ENCODE results near the gene CDK5RAP2. TPM values are rescaled to one million over a fixed set of nuclear protein-coding genes. Genes with fewer than 3 reads are reported as not detected.

Gene CDK5RAP2
- total RNA-seq, 3 donors from 2014 or later (not counting 1 experiment from before 2014, with no cell fraction given) = 81.5 to 95.7 (median 82.4) TPM

DNA sequence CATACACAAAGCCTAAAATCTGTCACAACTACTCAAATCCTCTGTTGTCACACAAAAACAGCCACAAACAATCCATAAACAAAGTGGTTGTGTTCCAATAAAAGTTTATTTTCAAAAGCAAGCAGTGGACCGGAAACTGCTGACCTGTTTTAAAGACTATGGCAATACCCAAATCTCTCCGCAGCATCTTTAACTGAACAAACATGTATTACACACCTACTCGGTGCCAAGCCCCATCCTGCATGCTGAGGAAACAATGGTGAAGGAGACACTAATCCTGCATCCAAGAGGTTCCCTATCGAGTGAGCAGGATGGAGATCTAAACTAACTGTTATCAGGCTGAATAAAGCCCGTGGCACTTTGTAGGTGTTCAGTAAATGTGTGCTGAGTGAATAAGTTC lies 11.2 kb downstream of the CDK5RAP2 start:
- Mint-ChIP-seq H3K36me3 (peaks cover 12% of the 10 kb centered on the region), H3K27me3 (ENCODE audit: low read depth in 2 of 2) (no peaks in the 10 kb centered on the region), H3K27ac (no peak overlapping the region), H3K4me3 (no peak overlapping the region), H3K4me1 (peaks cover 11 to 12% of the 10 kb centered on the region in 2 donors), H3K9me3 (no peaks in the 10 kb centered on the region)
- TF ChIP-seq, protein P1, sequence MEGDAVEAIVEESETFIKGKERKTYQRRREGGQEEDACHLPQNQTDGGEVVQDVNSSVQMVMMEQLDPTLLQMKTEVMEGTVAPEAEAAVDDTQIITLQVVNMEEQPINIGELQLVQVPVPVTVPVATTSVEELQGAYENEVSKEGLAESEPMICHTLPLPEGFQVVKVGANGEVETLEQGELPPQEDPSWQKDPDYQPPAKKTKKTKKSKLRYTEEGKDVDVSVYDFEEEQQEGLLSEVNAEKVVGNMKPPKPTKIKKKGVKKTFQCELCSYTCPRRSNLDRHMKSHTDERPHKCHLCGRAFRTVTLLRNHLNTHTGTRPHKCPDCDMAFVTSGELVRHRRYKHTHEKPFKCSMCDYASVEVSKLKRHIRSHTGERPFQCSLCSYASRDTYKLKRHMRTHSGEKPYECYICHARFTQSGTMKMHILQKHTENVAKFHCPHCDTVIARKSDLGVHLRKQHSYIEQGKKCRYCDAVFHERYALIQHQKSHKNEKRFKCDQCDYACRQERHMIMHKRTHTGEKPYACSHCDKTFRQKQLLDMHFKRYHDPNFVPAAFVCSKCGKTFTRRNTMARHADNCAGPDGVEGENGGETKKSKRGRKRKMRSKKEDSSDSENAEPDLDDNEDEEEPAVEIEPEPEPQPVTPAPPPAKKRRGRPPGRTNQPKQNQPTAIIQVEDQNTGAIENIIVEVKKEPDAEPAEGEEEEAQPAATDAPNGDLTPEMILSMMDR (IDR thresholded peaks at IDR 0.05) = no peak
- no peak for ATAC-seq
- Histone ChIP-seq H3K27me3 (ENCODE audit: control insufficient read depth, insufficient read depth, low read length) (no peaks in the 10 kb centered on the region), H3K27ac (ENCODE audit: low read length) (no peak overlapping the region), H3K36me3 (ENCODE audit: control insufficient read depth, insufficient read depth, low read length) (peaks cover 66% of the 10 kb centered on the region), H3K4me3 (ENCODE audit: low read length) (no peak overlapping the region), H3K9me3 (ENCODE audit: control insufficient read depth, insufficient read depth, low read length) (no peaks in the 10 kb centered on the region), H3K4me1 (ENCODE audit: control insufficient read depth, insufficient read depth, low read length) (no peaks in the 10 kb centered on the region)
- intact Hi-C loops (cut with micrococcal nuclease) = no loop called here
- no peak for DNase-seq
- 93% methylated on average over 4 of the region's 5 CpGs for whole genome bisulfite sequencing (ENCODE audit: insufficient coverage)

DNA sequence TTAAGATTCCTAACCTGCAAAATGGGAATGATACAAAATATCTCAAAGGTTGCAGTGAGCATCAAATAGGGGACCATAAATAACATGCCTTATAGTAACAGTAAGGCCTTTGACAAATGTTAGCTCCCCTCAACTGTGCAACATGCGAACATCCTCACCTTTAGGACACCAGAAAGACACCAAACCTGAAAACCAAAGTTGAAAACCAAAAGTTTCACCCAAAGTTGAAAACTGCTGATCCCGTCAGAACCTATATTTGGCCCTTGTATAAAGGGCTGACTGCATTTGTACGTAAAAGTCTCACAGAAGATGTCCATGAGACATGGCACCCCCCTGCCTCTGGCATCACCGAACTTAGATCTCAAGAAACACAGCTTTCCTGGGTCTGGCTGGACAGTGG lies 12.1 kb downstream of the CDK5RAP2 start:
- intact Hi-C loops (cut with micrococcal nuclease) = no loop called here
- Histone ChIP-seq H3K27me3 (ENCODE audit: control insufficient read depth, insufficient read depth, low read length) (no peaks in the 10 kb centered on the region), H3K4me3 (ENCODE audit: low read length) (no peak overlapping the region), H3K27ac (ENCODE audit: low read length) (no peak overlapping the region), H3K9me3 (ENCODE audit: control insufficient read depth, insufficient read depth, low read length) (no peaks in the 10 kb centered on the region), H3K36me3 (ENCODE audit: control insufficient read depth, insufficient read depth, low read length) (peaks cover 76% of the 10 kb centered on the region), H3K4me1 (ENCODE audit: control insufficient read depth, insufficient read depth, low read length) (no peaks in the 10 kb centered on the region)
- ATAC-seq (no peak), DNase-seq (no peak)
- Mint-ChIP-seq H3K36me3 (peaks cover 15% of the 10 kb centered on the region), H3K9me3 (no peaks in the 10 kb centered on the region), H3K27me3 (ENCODE audit: low read depth in 2 of 2) (no peaks in the 10 kb centered on the region), H3K4me1 (peaks cover 13 to 20% of the 10 kb centered on the region in 2 donors), H3K27ac (no peak overlapping the region), H3K4me3 (no peak overlapping the region)
- WGBS (ENCODE audit: insufficient coverage) = 98% methylated on average over 4 of the region's 4 CpGs
- TF ChIP-seq, protein P1 (IDR thresholded peaks at IDR 0.05) = no peak

DNA sequence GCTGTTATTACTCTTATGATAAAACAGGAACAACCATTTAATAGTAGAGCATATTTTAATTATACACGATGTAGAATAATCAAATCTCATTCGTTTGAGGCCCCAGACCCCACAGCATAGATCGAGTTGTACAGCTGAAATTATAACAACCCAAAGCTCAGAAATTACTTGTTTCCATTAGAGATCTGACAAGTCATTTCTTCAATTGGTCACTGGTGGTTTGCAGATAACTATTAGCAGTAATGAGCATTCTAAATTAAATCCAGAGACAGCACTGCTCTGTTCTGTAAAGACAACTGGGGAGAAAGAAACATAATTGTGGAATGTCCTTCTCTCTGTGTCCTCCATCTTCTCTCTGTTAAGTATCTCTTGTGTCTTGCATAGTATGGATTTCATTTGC lies 12.9 kb downstream of the CDK5RAP2 start:
- H3K27ac Mint-ChIP-seq = no peak overlapping the region
- no peak for ATAC-seq
- no peak overlapping the region for H3K27ac ChIP-seq (ENCODE audit: low read length)
- peaks cover 21 to 28% of the 10 kb centered on the region in 2 donors for H3K4me1 Mint-ChIP-seq
- H3K36me3 ChIP-seq (ENCODE audit: control insufficient read depth, insufficient read depth, low read length) = peaks cover 77% of the 10 kb centered on the region
- H3K9me3 Mint-ChIP-seq = no peaks in the 10 kb centered on the region
- no peak overlapping the region for H3K4me3 Mint-ChIP-seq
- 93% methylated on average over 3 of the region's 3 CpGs for WGBS (ENCODE audit: insufficient coverage)
- H3K36me3 Mint-ChIP-seq = peaks cover 19% of the 10 kb centered on the region
- intact Hi-C loops (cut with micrococcal nuclease) = no loop called here
- H3K4me3 ChIP-seq (ENCODE audit: low read length) = no peak overlapping the region
- H3K4me1 ChIP-seq (ENCODE audit: control insufficient read depth, insufficient read depth, low read length) = no peaks in the 10 kb centered on the region
- no peaks in the 10 kb centered on the region for H3K9me3 ChIP-seq (ENCODE audit: control insufficient read depth, insufficient read depth, low read length)
- DNase-seq = no peak
- H3K27me3 Mint-ChIP-seq (ENCODE audit: low read depth in 2 of 2) = no peaks in the 10 kb centered on the region
- TF ChIP-seq, protein P1 (IDR thresholded peaks at IDR 0.05) = no peak
- no peaks in the 10 kb centered on the region for H3K27me3 ChIP-seq (ENCODE audit: control insufficient read depth, insufficient read depth, low read length)

DNA sequence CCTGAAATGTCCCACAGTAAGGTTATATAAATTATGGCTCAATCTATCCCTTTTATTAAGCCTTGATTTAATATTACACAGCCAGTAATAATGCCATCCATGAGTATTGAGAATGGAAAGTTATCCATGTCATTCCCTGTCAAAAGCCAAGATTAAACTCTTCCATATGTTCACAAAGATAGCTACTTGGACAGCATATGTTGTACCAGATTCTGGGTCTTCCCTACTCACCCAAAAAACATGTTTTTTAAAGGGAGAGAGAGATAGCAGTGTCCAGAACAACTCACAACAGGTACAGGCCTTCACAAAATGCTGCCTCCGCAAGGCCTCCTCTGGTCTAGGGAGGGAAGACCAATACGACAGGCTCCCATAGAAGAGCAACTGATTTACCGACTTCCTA lies 15.4 kb downstream of the CDK5RAP2 start:
- 100% methylated on average over 3 of the region's 3 CpGs for WGBS (ENCODE audit: insufficient coverage)
- intact Hi-C loops (cut with micrococcal nuclease) = no loop called here
- no peak for ATAC-seq
- H3K27ac Mint-ChIP-seq = no peak overlapping the region
- H3K9me3 Mint-ChIP-seq = no peaks in the 10 kb centered on the region
- H3K27ac ChIP-seq (ENCODE audit: low read length) = no peak overlapping the region
- no peak for DNase-seq
- peaks cover 64% of the 10 kb centered on the region for H3K36me3 ChIP-seq (ENCODE audit: control insufficient read depth, insufficient read depth, low read length)
- H3K36me3 Mint-ChIP-seq = peaks cover 19% of the 10 kb centered on the region
- H3K4me3 Mint-ChIP-seq = no peak overlapping the region
- H3K9me3 ChIP-seq (ENCODE audit: control insufficient read depth, insufficient read depth, low read length) = no peaks in the 10 kb centered on the region
- no peak overlapping the region for H3K4me3 ChIP-seq (ENCODE audit: low read length)
- no peaks in the 10 kb centered on the region for H3K27me3 ChIP-seq (ENCODE audit: control insufficient read depth, insufficient read depth, low read length)
- no peaks in the 10 kb centered on the region for H3K27me3 Mint-ChIP-seq (ENCODE audit: low read depth in 2 of 2)
- TF ChIP-seq, protein P1 (IDR thresholded peaks at IDR 0.05) = no peak
- H3K4me1 Mint-ChIP-seq = peaks cover 30 to 33% of the 10 kb centered on the region in 2 donors
- no peaks in the 10 kb centered on the region for H3K4me1 ChIP-seq (ENCODE audit: control insufficient read depth, insufficient read depth, low read length)
